ENCODE measurements around the gene ARHGAP12.

DNA sequence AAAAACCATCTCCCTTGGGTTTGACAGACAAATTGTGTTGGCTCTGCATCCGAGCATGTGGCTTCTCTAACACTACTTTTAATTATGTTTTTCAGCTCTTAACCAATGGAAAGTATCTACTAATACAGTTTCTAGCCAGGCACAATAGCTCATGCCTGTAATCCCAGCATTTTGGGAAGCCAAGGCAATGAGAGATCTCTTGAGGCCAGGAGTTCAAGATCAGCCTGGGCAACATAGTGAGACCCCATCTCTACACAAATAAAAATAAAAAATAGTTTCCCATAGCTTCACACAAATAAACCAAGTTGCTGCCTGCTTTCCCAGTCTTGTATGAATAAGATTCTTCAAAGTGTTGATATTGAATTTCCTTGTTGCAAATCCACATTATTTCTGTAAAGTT, 13.8 kb upstream of the ARHGAP12 start:
- TF ChIP-seq, protein P1, sequence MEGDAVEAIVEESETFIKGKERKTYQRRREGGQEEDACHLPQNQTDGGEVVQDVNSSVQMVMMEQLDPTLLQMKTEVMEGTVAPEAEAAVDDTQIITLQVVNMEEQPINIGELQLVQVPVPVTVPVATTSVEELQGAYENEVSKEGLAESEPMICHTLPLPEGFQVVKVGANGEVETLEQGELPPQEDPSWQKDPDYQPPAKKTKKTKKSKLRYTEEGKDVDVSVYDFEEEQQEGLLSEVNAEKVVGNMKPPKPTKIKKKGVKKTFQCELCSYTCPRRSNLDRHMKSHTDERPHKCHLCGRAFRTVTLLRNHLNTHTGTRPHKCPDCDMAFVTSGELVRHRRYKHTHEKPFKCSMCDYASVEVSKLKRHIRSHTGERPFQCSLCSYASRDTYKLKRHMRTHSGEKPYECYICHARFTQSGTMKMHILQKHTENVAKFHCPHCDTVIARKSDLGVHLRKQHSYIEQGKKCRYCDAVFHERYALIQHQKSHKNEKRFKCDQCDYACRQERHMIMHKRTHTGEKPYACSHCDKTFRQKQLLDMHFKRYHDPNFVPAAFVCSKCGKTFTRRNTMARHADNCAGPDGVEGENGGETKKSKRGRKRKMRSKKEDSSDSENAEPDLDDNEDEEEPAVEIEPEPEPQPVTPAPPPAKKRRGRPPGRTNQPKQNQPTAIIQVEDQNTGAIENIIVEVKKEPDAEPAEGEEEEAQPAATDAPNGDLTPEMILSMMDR (IDR thresholded peaks at IDR 0.05; ENCODE audit: insufficient read depth, low read length, poor library complexity, severe bottlenecking), result no peak
- no peak for TF ChIP-seq EZH2phosphoT487 (conservative IDR thresholded peaks at IDR 0.05; ENCODE audit: low read length)

Data from SU-DHL-6 (cell line).